Stimulated activated CD4-positive, alpha-beta T cell treated with anti-CD3 and anti-CD28 coated beads, TNF-alpha, amount 100 ng/mL, for 48 hours (primary cell): ENCODE data around the gene ACBD6.

Source experiments
- DNase-seq, 3 donors: peaks; one replicate each; pipeline ENCODE4 v3.0.0-alpha.2; 2020; ENCODE audit warnings: low read depth in 3 of 3

The ACBD6 gene

GRCh38 chr1:180255536-180256340, 246.6 kb downstream of the ACBD6 start:
- DNase-seq, result no peak

- no peak for DNase-seq
Observed at GRCh38 chr1:180254854-180255253, 247.5 kb downstream of the ACBD6 start.

GRCh38 chr1:180254496-180254819, 247.9 kb downstream of the ACBD6 start:
- DNase-seq, result no peak

GRCh38 chr1:180253585-180254495, 248.5 kb downstream of the ACBD6 start:
- DNase-seq, result no peak

GRCh38 chr1:180252638-180253536, 249.5 kb downstream of the ACBD6 start:
- peak; percentile 58 to 66 (median 63) for DNase-seq

- no peak for DNase-seq
Observed at GRCh38 chr1:180251526-180252305, 250.7 kb downstream of the ACBD6 start.

GRCh38 chr1:180250883-180251509, 251.4 kb downstream of the ACBD6 start:
- no peak for DNase-seq

GRCh38 chr1:180250499-180250770, 251.9 kb downstream of the ACBD6 start:
- no peak for DNase-seq

- no peak for DNase-seq
Observed at GRCh38 chr1:180249725-180250498, 252.5 kb downstream of the ACBD6 start.

- no peak for DNase-seq
Observed at GRCh38 chr1:180248731-180249681, 253.4 kb downstream of the ACBD6 start.

- DNase-seq, result no peak
Observed at GRCh38 chr1:180248176-180248575, 254.2 kb downstream of the ACBD6 start.

- no peak for DNase-seq
Observed at GRCh38 chr1:180247580-180247979, 254.8 kb downstream of the ACBD6 start.

GRCh38 chr1:180247061-180247460, 255.3 kb downstream of the ACBD6 start:
- DNase-seq, result no peak

- DNase-seq, result no peak
Observed at GRCh38 chr1:180246579-180246978, 255.8 kb downstream of the ACBD6 start.

GRCh38 chr1:180244840-180245239, 257.5 kb downstream of the ACBD6 start:
- no peak for DNase-seq

- DNase-seq, result no peak
Observed at GRCh38 chr1:180243517-180244221, 258.7 kb downstream of the ACBD6 start.

- DNase-seq, result no peak
Observed at GRCh38 chr1:180241716-180242544, 260.4 kb downstream of the ACBD6 start.
